H9 (cell line): ENCODE measurements around the gene ACP6. TPM values are rescaled to one million over a fixed set of nuclear protein-coding genes. Genes with fewer than 3 reads are reported as not detected.

Experiments used
- DNase-seq: peaks from one replicate; pipeline ENCODE4 v3.0.0-alpha.2; 2017
- H2AFZ ChIP-seq: one replicate; pipeline ENCODE4 v1.6.1; 2013; ENCODE audit warnings: mild to moderate bottlenecking, low read length, control low read depth, moderate library complexity
- H2AK5ac ChIP-seq: 2 replicates; pipeline ENCODE4 v1.6.1; 2013; ENCODE audit warnings: low read length, control low read depth, mixed read lengths; ENCODE audit not compliant: insufficient read length
- H2BK120ac ChIP-seq: one replicate; pipeline ENCODE4 v1.6.1; 2013; ENCODE audit warnings: low read depth, mild to moderate bottlenecking, low read length, control low read depth, inconsistent platforms; ENCODE audit not compliant: poor library complexity, severe bottlenecking
- H2BK12ac ChIP-seq: 2 replicates; pipeline ENCODE4 v1.6.1; 2013; ENCODE audit warnings: low read length, control low read depth, mixed read lengths, low read depth; ENCODE audit not compliant: insufficient read length
- H2BK15ac ChIP-seq: 2 replicates; pipeline ENCODE4 v1.6.1; 2013; ENCODE audit warnings: low read depth, low read length, control low read depth
- H2BK20ac ChIP-seq: one replicate; pipeline ENCODE4 v1.6.1; 2013; ENCODE audit warnings: low read depth, mild to moderate bottlenecking, low read length, control low read depth, inconsistent platforms; ENCODE audit not compliant: poor library complexity, severe bottlenecking
- H2BK5ac ChIP-seq: 2 replicates; pipeline ENCODE4 v1.6.1; 2013; ENCODE audit warnings: low read length, control low read depth, mixed read lengths; ENCODE audit not compliant: insufficient read length
- H3K14ac ChIP-seq: 2 replicates; pipeline ENCODE4 v1.6.1; 2013; ENCODE audit warnings: low read length, control low read depth; ENCODE audit not compliant: insufficient read depth
- H3K18ac ChIP-seq: 2 replicates; pipeline ENCODE4 v1.6.1; 2013; ENCODE audit warnings: low read depth, mild to moderate bottlenecking, mixed read lengths, low read length, control low read depth; ENCODE audit not compliant: insufficient read length
- H3K23ac ChIP-seq: 2 replicates; pipeline ENCODE4 v1.6.1; 2013; ENCODE audit warnings: low read length, control low read depth, mixed read lengths, low read depth; ENCODE audit not compliant: insufficient read length
- H3K23me2 ChIP-seq: 2 replicates; pipeline ENCODE4 v1.6.1; 2013; ENCODE audit warnings: low read depth, mild to moderate bottlenecking, mixed read lengths, low read length, control low read depth; ENCODE audit not compliant: insufficient read length, poor library complexity, severe bottlenecking
- H3K27ac ChIP-seq: 2 replicates; pipeline ENCODE4 v1.5.1; 2013; ENCODE audit warnings: low read length, control low read depth, mixed read lengths, low read depth; ENCODE audit not compliant: insufficient read length
- H3K27me3 ChIP-seq: 2 replicates; pipeline ENCODE4 v1.6.1; 2013; ENCODE audit warnings: low read length, control low read depth, inconsistent platforms; ENCODE audit not compliant: insufficient read depth
- H3K4ac ChIP-seq: 2 replicates; pipeline ENCODE4 v1.6.1; 2013; ENCODE audit warnings: low read depth, mild to moderate bottlenecking, control low read depth, inconsistent platforms, low read length, moderate library complexity
- H3K4me1 ChIP-seq: 2 replicates; pipeline ENCODE4 v1.6.1; 2013; ENCODE audit warnings: low read length, control low read depth, inconsistent platforms; ENCODE audit not compliant: insufficient read depth
- H3K4me2 ChIP-seq: 2 replicates; pipeline ENCODE4 v1.6.1; 2013; ENCODE audit warnings: low read length, control low read depth, mixed read lengths; ENCODE audit not compliant: insufficient read length, insufficient read depth
- H3K56ac ChIP-seq: 2 replicates; pipeline ENCODE4 v1.6.1; 2013; ENCODE audit warnings: low read depth, mild to moderate bottlenecking, mixed read lengths, low read length, control low read depth; ENCODE audit not compliant: insufficient read length
- H3K79me1 ChIP-seq: 2 replicates; pipeline ENCODE4 v1.6.1; 2013; ENCODE audit warnings: low read depth, mild to moderate bottlenecking, moderate library complexity, low read length, control low read depth, inconsistent platforms; ENCODE audit not compliant: insufficient read depth, poor library complexity, severe bottlenecking
- H3K79me2 ChIP-seq: 2 replicates; pipeline ENCODE4 v1.6.1; 2013; ENCODE audit warnings: low read length, control low read depth, inconsistent platforms; ENCODE audit not compliant: insufficient read depth
- H3K9ac ChIP-seq: 2 replicates; pipeline ENCODE4 v1.6.1; 2013; ENCODE audit warnings: low read length, control low read depth, mixed read lengths; ENCODE audit not compliant: insufficient read length; ENCODE audit errors: extremely low read depth
- H3K9me3 ChIP-seq: one replicate; pipeline ENCODE4 v1.6.1; 2013; ENCODE audit warnings: low read depth, low read length, inconsistent platforms; ENCODE audit not compliant: control insufficient read depth
- H3T11ph ChIP-seq: one replicate; pipeline ENCODE4 v1.6.1; 2013; ENCODE audit warnings: mild to moderate bottlenecking, low read length, control low read depth, inconsistent platforms
- H4K20me1 ChIP-seq: one replicate; pipeline ENCODE4 v1.6.1; 2013; ENCODE audit not compliant: control insufficient read depth, insufficient read length, insufficient read depth
- H4K5ac ChIP-seq: 2 replicates; pipeline ENCODE4 v1.6.1; 2013; ENCODE audit warnings: low read depth, mild to moderate bottlenecking, mixed read lengths, low read length, control low read depth; ENCODE audit not compliant: insufficient read length
- H4K8ac ChIP-seq: replicated peaks from 2 replicates; pipeline ENCODE4 v1.6.1; 2013; ENCODE audit warnings: low read length, control low read depth, mixed read lengths, low read depth; ENCODE audit not compliant: insufficient read length
- H4K91ac ChIP-seq: 2 replicates; pipeline ENCODE4 v1.6.1; 2013; ENCODE audit warnings: low read depth, mild to moderate bottlenecking, moderate library complexity, mixed read lengths, low read length, control low read depth; ENCODE audit not compliant: insufficient read length
- H3K27ac Mint-ChIP-seq, 3 experiments: 2 replicates in 2 of 3; 3 replicates in 1 of 3; pipeline ENCODE4 v1.8.0; 2020 to 2021; ENCODE audit warnings: mixed read lengths in 3 of 3, mild to moderate bottlenecking in 1 of 3, moderate library complexity in 1 of 3
- H3K27me3 Mint-ChIP-seq: 2 replicates; pipeline ENCODE4 v1.8.0; 2021; ENCODE audit warnings: low read depth, mild to moderate bottlenecking, moderate library complexity, mixed read lengths
- H3K36me3 Mint-ChIP-seq, 3 experiments: 2 replicates in 2 of 3; 3 replicates in 1 of 3; pipeline ENCODE4 v1.8.0; 2020 to 2021; ENCODE audit warnings: low read depth in 3 of 3, mixed read lengths in 3 of 3; ENCODE audit not compliant: insufficient read depth in 1 of 3
- H3K4me1 Mint-ChIP-seq, 2 experiments: 2 replicates each; pipeline ENCODE4 v1.8.0; 2020; ENCODE audit warnings: mixed read lengths in 2 of 2
- H3K4me3 Mint-ChIP-seq, 2 experiments: 2 replicates in 1 of 2; 3 replicates in 1 of 2; pipeline ENCODE4 v1.8.0; 2020 to 2021; ENCODE audit warnings: mild to moderate bottlenecking in 2 of 2, mixed read lengths in 2 of 2, moderate library complexity in 1 of 2
- H3K9me3 Mint-ChIP-seq, 2 experiments: 2 replicates in 1 of 2; 3 replicates in 1 of 2; pipeline ENCODE4 v1.8.0; 2020; ENCODE audit warnings: mild to moderate bottlenecking in 2 of 2, mixed read lengths in 2 of 2, moderate library complexity in 1 of 2
- WGBS: extraction: QIAGEN DNeasy Blood & Tissue Kit; methylation state at CpG from one replicate; pipeline ENCODE4 v1.1.7; 2013; ENCODE audit warnings: missing lambda C conversion rate, low lambda C conversion rate, mixed read lengths; ENCODE audit not compliant: insufficient read length; ENCODE audit errors: extremely low coverage; 5-methylcytosine and 5-hydroxymethylcytosine counted together
- total RNA-seq: library from RNA; stranded (reverse); gene quantifications from 2 replicates; pipeline ENCODE4 v1.2.1, GENCODE V29; 2021
- TF ChIP-seq, protein P1 (sequence below): fragments of 200-600 bp; sonication (generic); conservative IDR thresholded peaks from 3 replicates; pipeline ENCODE4 v1.8.0; 2021; ENCODE audit warnings: antibody characterized with exemption, mild to moderate bottlenecking

Gene ACP6
- total RNA-seq, 1 experiment from 2014 or later: 17.1 TPM

DNA sequence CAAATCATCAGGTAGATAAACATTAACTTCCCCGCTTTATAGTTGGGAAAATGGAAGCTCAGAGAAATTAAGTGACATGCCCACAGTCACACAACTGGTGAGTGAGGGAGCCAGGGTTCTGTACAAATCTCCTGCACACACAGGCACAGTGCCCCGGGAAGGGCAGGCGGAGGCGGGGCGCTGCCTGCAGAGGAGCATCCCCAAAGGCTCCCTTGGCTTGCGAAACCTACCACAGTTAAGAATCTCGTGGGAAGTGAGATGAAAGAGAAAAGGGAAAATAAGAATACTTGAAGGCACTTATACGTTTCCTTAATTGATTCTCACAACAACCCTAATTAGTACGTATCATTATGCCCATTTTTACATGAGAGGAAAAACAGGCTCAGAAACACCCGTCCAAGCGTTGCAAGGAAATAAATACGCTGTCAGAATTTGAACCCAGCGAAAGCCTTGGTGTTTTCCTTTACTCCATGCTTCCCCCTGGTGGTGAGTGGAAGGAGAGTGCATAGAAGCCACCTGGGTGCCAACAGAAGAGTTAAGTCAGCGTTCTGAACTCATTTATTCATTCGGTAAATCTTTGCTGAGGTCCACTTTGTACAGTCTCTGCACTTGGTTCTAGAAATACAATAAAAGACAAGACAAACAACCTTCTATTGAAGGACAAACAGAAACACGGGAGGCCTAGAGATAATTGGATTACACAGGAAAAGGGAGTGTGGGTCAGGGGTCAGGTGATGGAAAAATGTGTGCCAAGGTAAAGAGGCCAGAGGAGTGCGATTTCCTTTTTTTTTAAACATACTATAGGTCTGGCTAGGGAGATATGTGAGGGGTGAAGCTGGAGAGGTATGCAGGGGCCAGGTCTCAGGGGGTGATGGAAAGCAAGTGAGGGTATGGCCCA lies 28.4 kb downstream of the ACP6 start:
- H3K27me3 Mint-ChIP-seq: no peaks in the 10 kb centered on the region
- Histone ChIP-seq H2AFZ (no peak overlapping the region), H4K91ac (no peak overlapping the region), H4K20me1 (no peaks in the 10 kb centered on the region), H3K79me1 (no peaks in the 10 kb centered on the region), H3K4me1 (no peaks in the 10 kb centered on the region), H3K23ac (no peak overlapping the region), H2BK120ac (no peak overlapping the region), H3K4ac (no peak overlapping the region), H2BK15ac (no peak overlapping the region), H3K27ac (no peak overlapping the region), H3K18ac (no peak overlapping the region), H3K79me2 (no peaks in the 10 kb centered on the region), H2BK5ac (no peak overlapping the region), H3K27me3 (no peaks in the 10 kb centered on the region), H3K14ac (no peak overlapping the region), H4K5ac (no peak overlapping the region), H2BK20ac (no peak overlapping the region), H3K4me2 (no peak overlapping the region), H4K8ac (no peak overlapping the region), H3T11ph (no peak overlapping the region), H3K56ac (no peak overlapping the region), H3K9ac (no peak overlapping the region), H2AK5ac (no peak overlapping the region), H3K9me3 (no peaks in the 10 kb centered on the region), H2BK12ac (no peak overlapping the region), H3K23me2 (no peaks in the 10 kb centered on the region)
- TF ChIP-seq, protein P1, sequence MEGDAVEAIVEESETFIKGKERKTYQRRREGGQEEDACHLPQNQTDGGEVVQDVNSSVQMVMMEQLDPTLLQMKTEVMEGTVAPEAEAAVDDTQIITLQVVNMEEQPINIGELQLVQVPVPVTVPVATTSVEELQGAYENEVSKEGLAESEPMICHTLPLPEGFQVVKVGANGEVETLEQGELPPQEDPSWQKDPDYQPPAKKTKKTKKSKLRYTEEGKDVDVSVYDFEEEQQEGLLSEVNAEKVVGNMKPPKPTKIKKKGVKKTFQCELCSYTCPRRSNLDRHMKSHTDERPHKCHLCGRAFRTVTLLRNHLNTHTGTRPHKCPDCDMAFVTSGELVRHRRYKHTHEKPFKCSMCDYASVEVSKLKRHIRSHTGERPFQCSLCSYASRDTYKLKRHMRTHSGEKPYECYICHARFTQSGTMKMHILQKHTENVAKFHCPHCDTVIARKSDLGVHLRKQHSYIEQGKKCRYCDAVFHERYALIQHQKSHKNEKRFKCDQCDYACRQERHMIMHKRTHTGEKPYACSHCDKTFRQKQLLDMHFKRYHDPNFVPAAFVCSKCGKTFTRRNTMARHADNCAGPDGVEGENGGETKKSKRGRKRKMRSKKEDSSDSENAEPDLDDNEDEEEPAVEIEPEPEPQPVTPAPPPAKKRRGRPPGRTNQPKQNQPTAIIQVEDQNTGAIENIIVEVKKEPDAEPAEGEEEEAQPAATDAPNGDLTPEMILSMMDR: peak; percentile 89
- no peak for DNase-seq
- no peak overlapping the region for H3K27ac Mint-ChIP-seq
- WGBS: no CpG with 5 or more reads among the region's 17 CpGs
- peaks cover 0 to 8% (median 4%) of the 10 kb centered on the region in 3 experiments; a peak in 4 of 7 replicates for H3K36me3 Mint-ChIP-seq
- H3K9me3 Mint-ChIP-seq: no peaks in the 10 kb centered on the region
- no peak overlapping the region for H3K4me3 Mint-ChIP-seq
- H3K4me1 Mint-ChIP-seq: peaks cover 3 to 5% of the 10 kb centered on the region in 2 experiments
